ENCODE data around the gene ADGRV1.

DNA sequence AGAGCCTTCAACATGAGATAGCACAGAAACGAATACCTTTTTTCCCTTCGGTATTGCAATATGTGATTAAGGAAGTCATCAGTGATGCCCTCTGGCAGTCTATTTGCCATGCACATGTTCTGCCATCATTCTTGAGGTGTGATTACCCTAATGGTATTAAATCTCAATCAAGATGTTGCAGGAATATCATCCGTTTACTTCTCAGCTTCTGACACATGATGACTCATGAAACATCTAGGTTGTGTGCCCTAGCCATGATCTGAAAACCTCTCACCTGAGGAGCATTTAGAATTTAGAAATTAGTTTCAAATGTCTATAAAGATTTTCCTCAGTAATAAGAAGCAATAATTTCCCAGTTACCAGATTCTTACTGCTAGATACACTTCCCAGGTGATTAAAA lies 209.1 kb downstream of the ADGRV1 start:
- TF ChIP-seq, protein P1, sequence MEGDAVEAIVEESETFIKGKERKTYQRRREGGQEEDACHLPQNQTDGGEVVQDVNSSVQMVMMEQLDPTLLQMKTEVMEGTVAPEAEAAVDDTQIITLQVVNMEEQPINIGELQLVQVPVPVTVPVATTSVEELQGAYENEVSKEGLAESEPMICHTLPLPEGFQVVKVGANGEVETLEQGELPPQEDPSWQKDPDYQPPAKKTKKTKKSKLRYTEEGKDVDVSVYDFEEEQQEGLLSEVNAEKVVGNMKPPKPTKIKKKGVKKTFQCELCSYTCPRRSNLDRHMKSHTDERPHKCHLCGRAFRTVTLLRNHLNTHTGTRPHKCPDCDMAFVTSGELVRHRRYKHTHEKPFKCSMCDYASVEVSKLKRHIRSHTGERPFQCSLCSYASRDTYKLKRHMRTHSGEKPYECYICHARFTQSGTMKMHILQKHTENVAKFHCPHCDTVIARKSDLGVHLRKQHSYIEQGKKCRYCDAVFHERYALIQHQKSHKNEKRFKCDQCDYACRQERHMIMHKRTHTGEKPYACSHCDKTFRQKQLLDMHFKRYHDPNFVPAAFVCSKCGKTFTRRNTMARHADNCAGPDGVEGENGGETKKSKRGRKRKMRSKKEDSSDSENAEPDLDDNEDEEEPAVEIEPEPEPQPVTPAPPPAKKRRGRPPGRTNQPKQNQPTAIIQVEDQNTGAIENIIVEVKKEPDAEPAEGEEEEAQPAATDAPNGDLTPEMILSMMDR (IDR thresholded peaks at IDR 0.05): no peak
- no peak for TF ChIP-seq POLR2A (IDR thresholded peaks at IDR 0.05)
